Gastrocnemius medialis (tissue), 4 donors: ENCODE data around the gene SORBS2. TPM values are rescaled to one million over a fixed set of nuclear protein-coding genes. Genes with fewer than 3 reads are reported as not detected.

Experiments used
- ATAC-seq, 2 donors: fragments of 150-250 bp; one replicate each; pipeline ENCODE4 v1.9.1; 2016
- DNase-seq, 2 donors: peaks; one replicate each; pipeline ENCODE4 v3.0.0-alpha.2; 2019
- H3K27ac ChIP-seq, 4 donors: fragments of 200-600 bp; sonication (generic); 1 replicate in 1 of 4; 2 replicates in 3 of 4; pipeline ENCODE4 v1.5.1; 2016 to 2018; ENCODE audit warnings: mild to moderate bottlenecking in 2 of 4, moderate library complexity in 1 of 4
- H3K27me3 ChIP-seq, 3 donors: fragments of 200-600 bp; sonication (generic) in 2 of 3; 1 replicate in 1 of 3; 2 replicates in 2 of 3; pipeline versions ENCODE4 v1.5.1 to v1.6.0; 2016 to 2019; ENCODE audit warnings: mild to moderate bottlenecking in 1 of 3, moderate library complexity in 1 of 3
- H3K36me3 ChIP-seq, 2 donors: fragments of 200-600 bp; sonication (generic) in 1 of 2; one replicate each; pipeline ENCODE4 v1.5.1; 2017 to 2018
- H3K4me1 ChIP-seq, 2 donors: fragments of 200-600 bp; sonication (generic) in 1 of 2; one replicate each; pipeline ENCODE4 v1.5.1; 2016 to 2017; ENCODE audit warnings: mild to moderate bottlenecking in 2 of 2
- H3K4me3 ChIP-seq, 4 donors: fragments of 200-600 bp; sonication (generic) in 3 of 4; 1 replicate in 1 of 4; 2 replicates in 3 of 4; pipeline ENCODE4 v1.5.1; 2016 to 2019; ENCODE audit warnings: mild to moderate bottlenecking in 2 of 4
- H3K9me3 ChIP-seq, 3 donors: fragments of 200-600 bp; sonication (generic) in 2 of 3; 1 replicate in 1 of 3; 2 replicates in 2 of 3; pipeline ENCODE4 v1.5.1; 2016 to 2019
- CTCF ChIP-seq, 5 experiments: fragments of 450-650 bp in 3 of 5; fragments of 200-600 bp in 2 of 5; sonication (generic) in 2 of 5; IDR thresholded peaks in 4 of 5; conservative IDR thresholded peaks in 1 of 5; 1 replicate in 4 of 5; 2 replicates in 1 of 5; pipeline ENCODE4 v1.5.1; 2016 to 2019; ENCODE audit warnings: antibody characterized with exemption in 5 of 5, mild to moderate bottlenecking in 3 of 5, moderate library complexity in 3 of 5
- POLR2A ChIP-seq, 2 donors: fragments of 450-650 bp; IDR thresholded peaks; one replicate each; pipeline ENCODE4 v1.6.1; 2017; ENCODE audit warnings: antibody characterized with exemption in 2 of 2, mild to moderate bottlenecking in 2 of 2, moderate library complexity in 2 of 2
- in situ Hi-C, 4 donors: fragments of 200-750 bp; cut with MboI; loops; one replicate each; pipeline versions ENCODE4 v1.15.0 to v1.8.0; 2017; ENCODE audit warnings: low sequenced_read_pairs in 4 of 4
- intact Hi-C: fragments of 100-400 bp; cut with DNase I; formaldehyde crosslinking; loops from one replicate; pipeline ENCODE4 v1.15.1; 2023; ENCODE audit warnings: low total_unique reads
- total RNA-seq, 4 donors: library from RNA; depleted of rRNA; stranded (reverse); fragments of >200 nt; gene quantifications; one replicate each; pipeline versions ENCODE4 v1.1.0 to v1.2.3, GENCODE V29; 2016

SORBS2 gene
- total RNA-seq, 4 donors from 2014 or later: 15.3 to 64.5 (median 17.4) TPM

- Histone ChIP-seq H3K27me3 (no peaks in the 10 kb centered on the region), H3K4me3 (no peak overlapping the region), H3K9me3 (no peaks in the 10 kb centered on the region), H3K4me1 (no peaks in the 10 kb centered on the region), H3K36me3 (no peaks in the 10 kb centered on the region), H3K27ac (no peak overlapping the region)
- DNase-seq: no peak
- intact Hi-C loops (no loop called here), in situ Hi-C loops (no loop called here)
- no peak for TF ChIP-seq CTCF (IDR thresholded peaks at IDR 0.05 in 4 of 5, conservative IDR thresholded peaks at IDR 0.05 in 1 of 5)
- TF ChIP-seq POLR2A (IDR thresholded peaks at IDR 0.05): no peak
- no peak for ATAC-seq
Observed at GRCh38 chr4:185713731-185714130, 98.3 kb downstream of the SORBS2 start.

DNA sequence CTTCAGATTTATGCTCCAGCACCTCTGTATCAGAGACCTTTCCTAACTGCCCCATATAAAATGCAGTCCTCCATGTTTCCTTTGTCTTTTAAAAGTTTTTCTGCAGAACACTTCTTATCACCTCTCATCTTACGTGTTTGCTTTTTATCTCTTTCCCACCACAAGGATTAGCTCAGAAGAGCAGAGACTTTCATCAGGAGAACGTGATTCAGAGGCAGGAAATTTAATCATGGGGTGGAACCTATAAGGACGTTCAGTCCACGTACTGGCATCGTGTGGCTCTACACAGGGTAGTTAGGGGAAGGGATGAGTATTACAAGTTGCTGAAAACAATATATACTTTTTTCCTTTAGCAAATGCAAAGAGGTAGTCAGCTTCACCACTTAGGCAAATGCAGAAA lies 98.7 kb downstream of the SORBS2 start:
- no peak for ATAC-seq
- Histone ChIP-seq H3K9me3 (no peaks in the 10 kb centered on the region), H3K36me3 (no peaks in the 10 kb centered on the region), H3K4me3 (no peak overlapping the region), H3K27me3 (no peaks in the 10 kb centered on the region), H3K4me1 (no peaks in the 10 kb centered on the region), H3K27ac (no peak overlapping the region)
- intact Hi-C loops (no loop called here), in situ Hi-C loops (no loop called here)
- TF ChIP-seq POLR2A (IDR thresholded peaks at IDR 0.05) (no peak), CTCF (IDR thresholded peaks at IDR 0.05 in 4 of 5, conservative IDR thresholded peaks at IDR 0.05 in 1 of 5) (no peak)
- no peak for DNase-seq

- TF ChIP-seq POLR2A (IDR thresholded peaks at IDR 0.05) (no peak), CTCF (IDR thresholded peaks at IDR 0.05 in 4 of 5, conservative IDR thresholded peaks at IDR 0.05 in 1 of 5) (no peak)
- no peaks in the 10 kb centered on the region for H3K36me3 ChIP-seq
Observed at GRCh38 chr4:185712350-185713024, 99.5 kb downstream of the SORBS2 start.

GRCh38 chr4:185711726-185712125 lies 100.3 kb downstream of the SORBS2 start:
- TF ChIP-seq POLR2A (IDR thresholded peaks at IDR 0.05) (no peak), CTCF (IDR thresholded peaks at IDR 0.05 in 4 of 5, conservative IDR thresholded peaks at IDR 0.05 in 1 of 5) (no peak)
- Histone ChIP-seq H3K4me3 (no peak overlapping the region), H3K4me1 (no peaks in the 10 kb centered on the region), H3K9me3 (no peaks in the 10 kb centered on the region), H3K27me3 (no peaks in the 10 kb centered on the region), H3K27ac (no peak overlapping the region), H3K36me3 (no peaks in the 10 kb centered on the region)
- DNase-seq (no peak), ATAC-seq (no peak)
- in situ Hi-C loops (no loop called here), intact Hi-C loops (no loop called here)

More at GRCh38 chr4:185712350-185713024, 99.5 kb downstream of the SORBS2 start:
- in situ Hi-C loops (no loop called here), intact Hi-C loops (no loop called here)
- Histone ChIP-seq H3K27me3 (no peaks in the 10 kb centered on the region), H3K27ac (no peak overlapping the region), H3K9me3 (no peaks in the 10 kb centered on the region), H3K4me3 (no peak overlapping the region), H3K4me1 (no peaks in the 10 kb centered on the region)
- DNase-seq: no peak
- no peak for ATAC-seq
